Parathyroid adenoma (tissue), 2 donors: ENCODE data around the gene NPAS2.

Source experiments
- H2AFZ ChIP-seq: fragments of 300-600 bp; sonication (generic); one replicate; pipeline ENCODE4 v1.7.0; 2017; ENCODE audit warnings: antibody characterized with exemption, mild to moderate bottlenecking
- H3K27ac ChIP-seq: fragments of 300-600 bp; sonication (generic); one replicate; pipeline ENCODE4 v1.7.0; 2017
- H3K27me3 ChIP-seq: fragments of 300-600 bp; sonication (generic); one replicate; pipeline ENCODE4 v1.7.0; 2017; ENCODE audit warnings: low read length; ENCODE audit not compliant: control insufficient read depth, insufficient read depth
- H3K36me3 ChIP-seq: fragments of 300-600 bp; sonication (generic); one replicate; pipeline ENCODE4 v1.7.0; 2017; ENCODE audit warnings: low read length; ENCODE audit not compliant: control insufficient read depth, insufficient read depth
- H3K4me1 ChIP-seq: fragments of 300-600 bp; sonication (generic); one replicate; pipeline ENCODE4 v1.7.0; 2017; ENCODE audit warnings: control low read depth
- H3K4me2 ChIP-seq: fragments of 300-600 bp; sonication (generic); one replicate; pipeline ENCODE4 v1.7.0; 2017; ENCODE audit warnings: low read length
- H3K4me3 ChIP-seq: fragments of 300-600 bp; sonication (generic); one replicate; pipeline ENCODE4 v1.7.0; 2017; ENCODE audit warnings: low read depth, low read length
- H3K79me2 ChIP-seq: fragments of 300-600 bp; sonication (generic); one replicate; pipeline ENCODE4 v1.7.0; 2017; ENCODE audit warnings: control low read depth
- H3K9ac ChIP-seq: fragments of 300-600 bp; sonication (generic); one replicate; pipeline ENCODE4 v1.7.0; 2017; ENCODE audit warnings: mild to moderate bottlenecking
- H3K9me3 ChIP-seq: fragments of 300-600 bp; sonication (generic); one replicate; pipeline ENCODE4 v1.7.0; 2017; ENCODE audit warnings: low read length; ENCODE audit not compliant: control insufficient read depth
- CTCF ChIP-seq: fragments of 300-600 bp; sonication (generic); IDR thresholded peaks from one replicate; pipeline ENCODE4 v1.7.0; 2017; ENCODE audit warnings: antibody characterized with exemption, mild to moderate bottlenecking
- donor health status: primary hyperparathyroidism.

Gene NPAS2

GRCh38 chr2:100807707-100808106 lies 12.2 kb upstream of the NPAS2 start:
- TF ChIP-seq CTCF: no peak
- no peak overlapping the region for H3K4me2 ChIP-seq
- H3K27ac ChIP-seq: no peak overlapping the region
- no peaks in the 10 kb centered on the region for H3K27me3 ChIP-seq
- H2AFZ ChIP-seq: no peak overlapping the region
- H3K9ac ChIP-seq: no peak overlapping the region
- no peaks in the 10 kb centered on the region for H3K9me3 ChIP-seq
- H3K36me3 ChIP-seq: no peaks in the 10 kb centered on the region
- H3K4me1 ChIP-seq: no peaks in the 10 kb centered on the region
- H3K79me2 ChIP-seq: no peaks in the 10 kb centered on the region
- no peak overlapping the region for H3K4me3 ChIP-seq

DNA sequence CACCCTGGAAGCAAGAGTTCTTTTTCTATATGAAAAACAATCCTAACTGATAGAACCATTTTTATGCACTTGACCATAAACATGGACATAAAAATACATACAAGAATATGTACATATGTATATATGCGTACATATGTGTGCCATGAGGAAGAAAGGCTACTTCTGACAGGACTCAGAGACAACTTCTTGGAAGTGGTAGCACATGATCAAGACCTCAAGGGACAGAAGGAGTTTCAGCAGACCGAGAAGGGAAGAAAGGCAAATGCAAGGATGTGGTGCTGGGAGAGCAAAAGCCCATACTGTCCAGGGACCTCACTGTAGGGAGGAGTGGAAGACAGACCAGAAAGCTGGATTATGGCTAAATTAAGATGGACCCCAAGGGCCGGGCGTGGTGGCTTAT lies 11.4 kb upstream of the NPAS2 start:
- H3K27ac ChIP-seq: no peak overlapping the region
- no peaks in the 10 kb centered on the region for H3K36me3 ChIP-seq
- H3K4me1 ChIP-seq: no peaks in the 10 kb centered on the region
- TF ChIP-seq CTCF: no peak
- no peaks in the 10 kb centered on the region for H3K9me3 ChIP-seq
- H3K4me2 ChIP-seq: no peak overlapping the region
- H3K4me3 ChIP-seq: no peak overlapping the region
- H3K9ac ChIP-seq: no peak overlapping the region
- H2AFZ ChIP-seq: no peak overlapping the region
- H3K27me3 ChIP-seq: no peaks in the 10 kb centered on the region
- no peaks in the 10 kb centered on the region for H3K79me2 ChIP-seq

GRCh38 chr2:100809506-100809905 lies 10.4 kb upstream of the NPAS2 start:
- Histone ChIP-seq H3K4me1 (no peaks in the 10 kb centered on the region), H3K36me3 (no peaks in the 10 kb centered on the region), H3K4me2 (no peak overlapping the region), H3K79me2 (no peaks in the 10 kb centered on the region), H3K27me3 (no peaks in the 10 kb centered on the region), H3K9ac (no peak overlapping the region), H3K9me3 (no peaks in the 10 kb centered on the region), H3K27ac (no peak overlapping the region), H2AFZ (no peak overlapping the region), H3K4me3 (no peak overlapping the region)
- no peak for TF ChIP-seq CTCF

DNA sequence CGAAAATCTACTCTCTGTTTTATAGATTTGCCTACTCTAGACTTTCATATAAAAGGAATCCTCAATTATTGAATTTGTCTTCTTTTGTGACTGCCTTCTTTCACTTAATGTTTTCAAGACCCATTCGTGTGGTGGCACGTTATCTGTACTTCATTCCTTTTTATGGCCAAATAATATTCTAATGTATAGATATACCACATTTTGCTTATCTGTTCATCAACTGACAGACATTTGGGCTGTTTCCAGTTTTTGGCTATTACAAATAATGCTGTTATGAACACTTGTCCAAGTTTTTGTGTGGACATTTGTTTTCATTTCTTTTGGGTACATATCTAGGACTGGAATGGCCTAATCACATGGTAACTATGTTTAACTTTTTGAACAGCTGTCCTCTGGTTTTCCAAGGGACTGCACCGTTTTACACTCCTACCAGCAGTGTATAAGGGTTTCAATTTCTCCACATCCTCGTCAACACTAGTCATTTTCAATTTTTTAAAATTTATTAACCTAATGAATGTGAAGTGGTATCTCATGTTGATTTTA lies 9.3 kb upstream of the NPAS2 start:
- Histone ChIP-seq H3K27me3 (no peaks in the 10 kb centered on the region), H3K4me2 (no peak overlapping the region), H3K4me1 (no peaks in the 10 kb centered on the region), H3K79me2 (no peaks in the 10 kb centered on the region), H3K9ac (no peak overlapping the region), H3K27ac (no peak overlapping the region), H3K36me3 (no peaks in the 10 kb centered on the region), H3K9me3 (no peaks in the 10 kb centered on the region), H2AFZ (no peak overlapping the region), H3K4me3 (no peak overlapping the region)
- no peak for TF ChIP-seq CTCF

DNA sequence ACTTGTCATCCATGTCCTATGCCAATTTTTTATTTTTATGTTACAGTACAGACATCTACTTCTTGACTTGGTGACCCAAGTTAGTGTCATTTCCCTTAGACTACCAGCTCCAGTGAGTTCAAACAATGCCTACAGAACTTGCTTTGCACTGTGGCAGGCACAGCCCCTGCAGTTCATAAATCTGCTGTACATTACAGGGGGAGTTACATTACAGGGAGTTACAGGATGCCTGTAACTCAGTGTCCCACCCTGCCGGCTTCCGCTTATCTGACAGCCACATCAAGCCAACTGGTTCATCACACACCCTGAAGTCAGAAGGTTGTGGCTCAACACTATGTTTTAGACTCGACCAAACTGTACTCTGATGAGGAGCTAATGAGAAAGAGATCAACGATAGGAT lies 7.8 kb upstream of the NPAS2 start:
- Histone ChIP-seq H3K4me3 (no peak overlapping the region), H3K27ac (no peak overlapping the region), H3K4me2 (no peak overlapping the region), H2AFZ (no peak overlapping the region), H3K9ac (no peak overlapping the region), H3K36me3 (no peaks in the 10 kb centered on the region), H3K79me2 (no peaks in the 10 kb centered on the region), H3K27me3 (no peaks in the 10 kb centered on the region), H3K9me3 (no peaks in the 10 kb centered on the region), H3K4me1 (no peaks in the 10 kb centered on the region)
- TF ChIP-seq CTCF: no peak
